IMR-90 (cell line): ENCODE results near the gene GADL1. TPM values are rescaled to one million over a fixed set of nuclear protein-coding genes. Genes with fewer than 3 reads are reported as not detected.

Experiments used
- ATAC-seq: fragments of 200-7000 bp; cut with Tn5 transposase; 2 replicates; pipeline ENCODE4 v1.9.1; 2020; ENCODE audit warnings: low read depth, mild to moderate bottlenecking, moderate library complexity
- BruUV-seq: library from RNA; stranded (reverse); fragments of 400-500 nt; replicated peaks from 2 replicates; lab custom pipeline; 2021; lab: Mats Ljungman, UMichigan
- CTCF ChIA-PET: fragments of 300-600 bp; formaldehyde crosslinking; extraction: SDS; loops from one replicate; lab custom pipeline; 2021; ENCODE audit warnings: antibody characterized with exemption; lab: Yijun Ruan, JAX
- POLR2A ChIA-PET: fragments of 300-600 bp; sonication (Branson Sonifier 250); formaldehyde crosslinking; loops from one replicate; lab custom pipeline; 2022; ENCODE audit warnings: antibody characterized with exemption; ENCODE audit not compliant: unreplicated experiment; lab: Charles Lee
- DNase-seq: peaks from one replicate; pipeline ENCODE4 v3.0.0; 2013
- H2AFZ ChIP-seq: replicated peaks from 2 replicates; pipeline ENCODE3; 2013; ENCODE audit warnings: low read length, mild to moderate bottlenecking; ENCODE audit not compliant: poor library complexity
- H2AK5ac ChIP-seq: 2 replicates; pipeline ENCODE4 v1.6.1; 2013; ENCODE audit warnings: low read depth, low read length, inconsistent platforms
- H2AK9ac ChIP-seq: replicated peaks from 2 replicates; pipeline ENCODE3; 2013; ENCODE audit warnings: mild to moderate bottlenecking, low read depth, low read length, moderate library complexity; ENCODE audit not compliant: poor library complexity
- H2BK120ac ChIP-seq: 2 replicates; pipeline ENCODE4 v1.6.1; 2013; ENCODE audit warnings: low read depth, low read length, inconsistent platforms
- H2BK15ac ChIP-seq: 3 replicates; pipeline ENCODE4 v1.6.1; 2013; ENCODE audit warnings: low read depth, low read length, inconsistent platforms
- H2BK20ac ChIP-seq: 2 replicates; pipeline ENCODE4 v1.6.1; 2013; ENCODE audit warnings: low read depth, mild to moderate bottlenecking, inconsistent platforms, low read length, moderate library complexity
- H2BK5ac ChIP-seq: 2 replicates; pipeline ENCODE4 v1.6.1; 2013; ENCODE audit warnings: mild to moderate bottlenecking, low read depth, low read length, inconsistent platforms; ENCODE audit not compliant: poor library complexity, severe bottlenecking
- H3K14ac ChIP-seq: replicated peaks from 2 replicates; pipeline ENCODE4 v1.6.1; 2013; ENCODE audit warnings: low read depth, low read length, inconsistent platforms
- H3K18ac ChIP-seq: 2 replicates; pipeline ENCODE4 v1.6.1; 2013; ENCODE audit warnings: low read depth, low read length, control low read depth
- H3K23ac ChIP-seq: 2 replicates; pipeline ENCODE4 v1.6.1; 2013; ENCODE audit warnings: low read depth, low read length, inconsistent platforms
- H3K27ac ChIP-seq: 2 replicates; pipeline ENCODE4 v1.5.1; 2013; ENCODE audit warnings: mild to moderate bottlenecking, control low read depth, low read length; ENCODE audit not compliant: insufficient read depth
- H3K27me3 ChIP-seq: 2 replicates; pipeline ENCODE4 v1.6.1; 2013; ENCODE audit warnings: low read length; ENCODE audit not compliant: control insufficient read depth, insufficient read depth
- H3K36me3 ChIP-seq: 2 replicates; pipeline ENCODE4 v1.6.1; 2013; ENCODE audit warnings: low read length, mixed read lengths; ENCODE audit not compliant: control insufficient read depth, insufficient read depth
- H3K4ac ChIP-seq: 2 replicates; pipeline ENCODE4 v1.6.1; 2013; ENCODE audit warnings: low read depth, low read length, inconsistent platforms
- H3K4me1 ChIP-seq: 2 replicates; pipeline ENCODE4 v1.6.1; 2013; ENCODE audit warnings: low read length, mixed read lengths; ENCODE audit not compliant: control insufficient read depth, insufficient read depth
- H3K4me2 ChIP-seq: 2 replicates; pipeline ENCODE4 v1.6.1; 2013; ENCODE audit warnings: low read depth, mild to moderate bottlenecking, control low read depth, low read length, moderate library complexity
- H3K4me3 ChIP-seq: 2 replicates; pipeline ENCODE4 v1.5.1; 2013; ENCODE audit warnings: low read depth, mild to moderate bottlenecking, control low read depth, low read length, moderate library complexity; ENCODE audit not compliant: insufficient read depth
- H3K56ac ChIP-seq: 2 replicates; pipeline ENCODE4 v1.6.1; 2013; ENCODE audit warnings: low read length, inconsistent platforms; ENCODE audit not compliant: insufficient read depth; ENCODE audit errors: extremely low read depth
- H3K79me1 ChIP-seq, 2 experiments: 2 replicates each; pipeline ENCODE4 v1.6.1; 2013; ENCODE audit warnings: low read length in 2 of 2, inconsistent platforms in 1 of 2, low read depth in 1 of 2
- H3K9ac ChIP-seq: 2 replicates; pipeline ENCODE4 v1.6.1; 2013; ENCODE audit warnings: low read depth, low read length, control low read depth
- H3K9me1 ChIP-seq: 2 replicates; pipeline ENCODE4 v1.6.1; 2013; ENCODE audit warnings: low read length, inconsistent platforms; ENCODE audit not compliant: insufficient read depth
- H3K9me3 ChIP-seq: 2 replicates; pipeline ENCODE4 v1.6.1; 2013; ENCODE audit warnings: low read length; ENCODE audit not compliant: control insufficient read depth, insufficient read depth
- H4K20me1 ChIP-seq: 2 replicates; pipeline ENCODE4 v1.6.1; 2013; ENCODE audit warnings: low read length, inconsistent platforms; ENCODE audit not compliant: insufficient read depth
- H4K5ac ChIP-seq: 2 replicates; pipeline ENCODE4 v1.6.1; 2013; ENCODE audit warnings: mild to moderate bottlenecking, low read depth, low read length, control low read depth
- H4K8ac ChIP-seq, 2 experiments: 2 replicates each; pipeline ENCODE4 v1.6.1; 2013; ENCODE audit warnings: low read depth in 2 of 2, low read length in 2 of 2, control low read depth in 1 of 2, inconsistent platforms in 1 of 2
- H4K91ac ChIP-seq: 2 replicates; pipeline ENCODE4 v1.6.1; 2013; ENCODE audit warnings: low read depth, low read length, inconsistent platforms; ENCODE audit not compliant: insufficient read depth
- BHLHE40 ChIP-seq: fragments of 150-350 bp; IDR thresholded peaks from 2 replicates; pipeline ENCODE4 v1.6.1; 2016; ENCODE audit warnings: mild to moderate bottlenecking, low read depth, low read length
- CEBPB ChIP-seq: IDR thresholded peaks from 2 replicates; pipeline ENCODE4 v1.6.1; 2012; ENCODE audit warnings: low read depth, low read length, improper control_type of control experiment
- MAFK ChIP-seq: IDR thresholded peaks from 2 replicates; pipeline ENCODE4 v1.6.1; 2012; ENCODE audit warnings: low read depth, low read length, improper control_type of control experiment
- MAZ ChIP-seq: IDR thresholded peaks from 2 replicates; pipeline ENCODE4 v1.6.1; 2012; ENCODE audit warnings: low read depth, mild to moderate bottlenecking, low read length, improper control_type of control experiment, moderate library complexity, borderline replicate concordance
- MXI1 ChIP-seq: IDR thresholded peaks from 2 replicates; pipeline ENCODE4 v1.6.1; 2012; ENCODE audit warnings: low read depth, mild to moderate bottlenecking, low read length, moderate library complexity, borderline replicate concordance
- POLR2A ChIP-seq: IDR thresholded peaks from 2 replicates; pipeline ENCODE4 v1.6.1; 2012; ENCODE audit warnings: mild to moderate bottlenecking, low read depth, low read length
- RFX5 ChIP-seq: IDR thresholded peaks from 2 replicates; pipeline ENCODE4 v1.8.0; 2012; ENCODE audit warnings: low read depth, mild to moderate bottlenecking, low read length, moderate library complexity
- SMC3 ChIP-seq: fragments of 150-350 bp; IDR thresholded peaks from 2 replicates; pipeline ENCODE4 v1.6.1; 2016; ENCODE audit warnings: low read depth, mild to moderate bottlenecking, antibody characterized with exemption, low read length, moderate library complexity
- dilution Hi-C: fragments of 300-500 bp; cut with HindIII; formaldehyde crosslinking; loops from one replicate; pipeline ENCODE4 v1.14.3; 2018; ENCODE audit warnings: low sequenced_read_pairs; ENCODE audit not compliant: unreplicated experiment
- in situ Hi-C: fragments of 300-500 bp; cut with MboI; formaldehyde crosslinking; loops from 3 replicates; pipeline ENCODE4 v1.14.3; 2019; ENCODE audit warnings: low sequenced_read_pairs, inconsistent platforms, mixed read lengths
- intact Hi-C: fragments of 100-400 bp; cut with micrococcal nuclease; formaldehyde crosslinking; loops from 2 replicates; pipeline ENCODE4 v1.10.0; 2022
- polyA plus RNA-seq, 3 experiments: library from polyadenylated mRNA; depleted of rRNA; stranded (reverse); fragments of >200 nt; gene quantifications; 2 replicates each; pipeline ENCODE4 v1.2.3, GENCODE V29; 2012; ENCODE audit warnings: low replicate concordance in 1 of 3
- total RNA-seq: library from RNA; depleted of rRNA; stranded (reverse); fragments of >200 nt; gene quantifications from 2 replicates; pipeline ENCODE4 v1.2.3, GENCODE V29; 2012
- TF ChIP-seq, protein P1 (sequence below): conservative IDR thresholded peaks from 2 replicates; pipeline ENCODE4 v1.5.1; 2012; ENCODE audit warnings: mild to moderate bottlenecking, low read depth, low read length, improper control_type of control experiment
- TF ChIP-seq, protein P2 (sequence below): fragments of 150-350 bp; IDR thresholded peaks from 2 replicates; pipeline ENCODE4 v1.6.1; 2016; ENCODE audit warnings: low read depth, mild to moderate bottlenecking, low read length, moderate library complexity, borderline replicate concordance

Gene GADL1
- total and polyA plus RNA-seq, 2 of the 4 experiments (the other 2 are of a cell fraction): not detected

DNA sequence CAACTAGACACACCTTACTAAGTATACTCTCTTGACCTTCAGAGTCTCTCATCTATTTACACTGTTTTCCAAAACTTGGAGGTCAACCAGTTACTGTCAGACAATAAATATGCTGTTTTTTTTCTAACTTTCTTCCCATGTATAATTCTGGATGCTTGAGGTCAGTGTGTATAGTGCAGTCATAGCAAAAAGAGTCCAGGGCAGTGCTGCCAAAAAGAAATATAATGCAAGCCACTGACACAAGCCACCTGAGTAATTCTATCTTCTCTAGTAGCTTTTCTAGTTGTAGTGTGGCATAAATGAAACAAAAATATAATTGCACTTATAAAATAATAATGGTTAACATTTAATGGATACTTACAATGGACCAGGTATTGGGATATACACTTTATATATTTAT lies 21.6 kb downstream of the GADL1 start:
- Histone ChIP-seq H3K18ac (no peak overlapping the region), H3K9me1 (no peaks in the 10 kb centered on the region), H3K79me1 (no peaks in the 10 kb centered on the region), H4K8ac (no peak overlapping the region), H3K9ac (no peak overlapping the region), H3K4me1 (no peaks in the 10 kb centered on the region), H2BK20ac (no peak overlapping the region), H4K5ac (no peak overlapping the region), H3K4me3 (no peak overlapping the region), H3K9me3 (no peaks in the 10 kb centered on the region), H2BK5ac (no peak overlapping the region), H4K20me1 (no peaks in the 10 kb centered on the region), H3K4me2 (no peak overlapping the region), H3K4ac (no peak overlapping the region), H2AK9ac (no peak overlapping the region), H2BK15ac (no peak overlapping the region), H3K27me3 (peaks cover 2% of the 10 kb centered on the region), H3K27ac (no peak overlapping the region), H3K36me3 (no peaks in the 10 kb centered on the region), H3K56ac (no peak overlapping the region), H2BK120ac (no peak overlapping the region), H2AK5ac (no peak overlapping the region), H3K23ac (no peak overlapping the region), H4K91ac (no peak overlapping the region), H3K14ac (no peak overlapping the region), H2AFZ (no peak overlapping the region)
- DNase-seq (no peak), ATAC-seq (no peak)
- intact Hi-C loops: no loop called here
- dilution Hi-C loops: no loop called here
- no TSS peak for BruUV-seq
- ChIA-PET POLR2A (no interaction called here), CTCF (no interaction called here)
- TF ChIP-seq POLR2A: no peak
- TF ChIP-seq, protein P1, sequence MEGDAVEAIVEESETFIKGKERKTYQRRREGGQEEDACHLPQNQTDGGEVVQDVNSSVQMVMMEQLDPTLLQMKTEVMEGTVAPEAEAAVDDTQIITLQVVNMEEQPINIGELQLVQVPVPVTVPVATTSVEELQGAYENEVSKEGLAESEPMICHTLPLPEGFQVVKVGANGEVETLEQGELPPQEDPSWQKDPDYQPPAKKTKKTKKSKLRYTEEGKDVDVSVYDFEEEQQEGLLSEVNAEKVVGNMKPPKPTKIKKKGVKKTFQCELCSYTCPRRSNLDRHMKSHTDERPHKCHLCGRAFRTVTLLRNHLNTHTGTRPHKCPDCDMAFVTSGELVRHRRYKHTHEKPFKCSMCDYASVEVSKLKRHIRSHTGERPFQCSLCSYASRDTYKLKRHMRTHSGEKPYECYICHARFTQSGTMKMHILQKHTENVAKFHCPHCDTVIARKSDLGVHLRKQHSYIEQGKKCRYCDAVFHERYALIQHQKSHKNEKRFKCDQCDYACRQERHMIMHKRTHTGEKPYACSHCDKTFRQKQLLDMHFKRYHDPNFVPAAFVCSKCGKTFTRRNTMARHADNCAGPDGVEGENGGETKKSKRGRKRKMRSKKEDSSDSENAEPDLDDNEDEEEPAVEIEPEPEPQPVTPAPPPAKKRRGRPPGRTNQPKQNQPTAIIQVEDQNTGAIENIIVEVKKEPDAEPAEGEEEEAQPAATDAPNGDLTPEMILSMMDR: no peak
- TF ChIP-seq, protein P2, sequence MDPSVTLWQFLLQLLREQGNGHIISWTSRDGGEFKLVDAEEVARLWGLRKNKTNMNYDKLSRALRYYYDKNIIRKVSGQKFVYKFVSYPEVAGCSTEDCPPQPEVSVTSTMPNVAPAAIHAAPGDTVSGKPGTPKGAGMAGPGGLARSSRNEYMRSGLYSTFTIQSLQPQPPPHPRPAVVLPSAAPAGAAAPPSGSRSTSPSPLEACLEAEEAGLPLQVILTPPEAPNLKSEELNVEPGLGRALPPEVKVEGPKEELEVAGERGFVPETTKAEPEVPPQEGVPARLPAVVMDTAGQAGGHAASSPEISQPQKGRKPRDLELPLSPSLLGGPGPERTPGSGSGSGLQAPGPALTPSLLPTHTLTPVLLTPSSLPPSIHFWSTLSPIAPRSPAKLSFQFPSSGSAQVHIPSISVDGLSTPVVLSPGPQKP: no peak
- no peak for TF ChIP-seq MAZ
- no peak for TF ChIP-seq BHLHE40
- no peak for TF ChIP-seq MAFK
- no peak for TF ChIP-seq RFX5
- TF ChIP-seq SMC3: no peak
- no peak for TF ChIP-seq MXI1
- TF ChIP-seq CEBPB: no peak
- in situ Hi-C loops: no loop called here
